GM12891 (cell line): ENCODE data around the gene SERF2. TPM values are rescaled to one million over a fixed set of nuclear protein-coding genes. Genes with fewer than 3 reads are reported as not detected.
"Not testable (repeated sequence)": the region's sequence is repeated elsewhere in the genome, so short reads cannot be mapped to it uniquely, and the experiment has no call there.

Source experiments
- DNase-seq: peaks from one replicate; pipeline ENCODE4 v3.0.0; 2011; ENCODE audit warnings: low spot score; ENCODE audit not compliant: insufficient read length
- FAIRE-seq: peaks from 2 replicates; lab custom pipeline; 2011; peaks lifted over from hg19 to GRCh38; lab: Jason Lieb, UNC
- PAX5 ChIP-seq: IDR thresholded peaks from 2 replicates; pipeline ENCODE4 v1.6.1; 2011; ENCODE audit warnings: low read length, moderate library complexity, mild to moderate bottlenecking; ENCODE audit not compliant: insufficient read depth, severe bottlenecking
- POLR2A ChIP-seq: IDR thresholded peaks from 2 replicates; pipeline ENCODE4 v1.6.1; 2011; ENCODE audit warnings: low read depth, low read length, control low read depth
- POLR2AphosphoS5 ChIP-seq: IDR thresholded peaks from 2 replicates; pipeline ENCODE4 v1.6.1; 2011; ENCODE audit warnings: low read depth, low read length, control low read depth
- POU2F2 ChIP-seq: IDR thresholded peaks from 2 replicates; pipeline ENCODE4 v1.6.1; 2011; ENCODE audit warnings: low read depth, mild to moderate bottlenecking, control low read depth, low read length, moderate library complexity
- SPI1 ChIP-seq: IDR thresholded peaks from 2 replicates; pipeline ENCODE4 v1.6.1; 2011; ENCODE audit warnings: low read depth, low read length, control low read depth
- TAF1 ChIP-seq: IDR thresholded peaks from 2 replicates; pipeline ENCODE4 v1.6.1; 2011; ENCODE audit warnings: low read depth, low read length, control low read depth
- polyA plus RNA-seq: library from polyadenylated mRNA; unstranded; fragments of >200 nt; gene quantifications from one replicate; pipeline ENCODE4 v1.2.1, GENCODE V29; 2012; ENCODE audit warnings: low read depth, missing spikeins, inconsistent platforms; ENCODE audit not compliant: missing spikeins

Gene SERF2
- 1,476 TPM for polyA plus RNA-seq

DNA sequence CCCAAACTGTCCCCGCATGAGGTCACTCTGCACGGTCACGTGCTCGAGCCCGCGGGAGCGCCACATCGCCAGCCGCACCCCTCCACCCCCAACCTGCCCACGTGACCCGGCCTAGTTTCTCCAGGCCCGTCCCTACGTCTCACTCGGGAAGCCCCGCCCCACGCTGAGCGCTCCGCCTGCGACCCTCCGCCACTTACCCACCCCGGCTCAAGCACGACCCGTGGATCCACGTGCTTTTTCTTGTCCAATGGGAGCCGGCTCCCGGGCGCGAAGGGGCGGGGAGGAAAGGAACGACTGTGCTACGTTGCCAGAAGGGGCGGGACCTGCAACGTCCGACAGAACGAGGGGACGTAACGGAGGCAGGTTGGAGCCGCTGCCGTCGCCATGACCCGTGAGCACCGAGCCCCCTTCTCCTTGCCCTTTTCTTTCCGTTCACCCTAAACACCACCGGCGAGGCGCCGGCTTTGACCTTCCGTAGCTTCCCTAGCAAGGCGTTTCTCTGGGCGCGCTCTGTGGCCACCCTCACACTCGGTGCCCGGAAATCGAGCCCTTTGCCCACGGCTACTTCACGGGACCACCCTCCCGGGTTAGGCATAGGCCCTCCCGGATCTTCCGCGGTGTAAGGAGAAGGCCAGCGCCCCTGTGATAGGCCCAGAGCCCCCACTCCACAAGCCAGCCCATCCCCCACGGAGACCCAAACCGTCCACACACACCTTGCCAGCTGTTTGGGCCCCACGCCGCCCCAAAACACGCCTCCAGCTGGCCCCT is at the start of gene SERF2:
TSS of gene SERF2 (plus strand) at position 328 of the 768 bp plus-strand sequence. CDS start at position 385, 57 bp downstream.
- DNase-seq (peak; percentile 93), FAIRE-seq (peak; percentile 97)
- TF ChIP-seq SPI1 (no peak), POLR2AphosphoS5 (peak; percentile 98), PAX5 (no peak), POU2F2 (0 out of 2 replicates have a peak, but pooled peaks have one; percentile 53), POLR2A (peak; percentile 97), TAF1 (peak; percentile 86)

DNA sequence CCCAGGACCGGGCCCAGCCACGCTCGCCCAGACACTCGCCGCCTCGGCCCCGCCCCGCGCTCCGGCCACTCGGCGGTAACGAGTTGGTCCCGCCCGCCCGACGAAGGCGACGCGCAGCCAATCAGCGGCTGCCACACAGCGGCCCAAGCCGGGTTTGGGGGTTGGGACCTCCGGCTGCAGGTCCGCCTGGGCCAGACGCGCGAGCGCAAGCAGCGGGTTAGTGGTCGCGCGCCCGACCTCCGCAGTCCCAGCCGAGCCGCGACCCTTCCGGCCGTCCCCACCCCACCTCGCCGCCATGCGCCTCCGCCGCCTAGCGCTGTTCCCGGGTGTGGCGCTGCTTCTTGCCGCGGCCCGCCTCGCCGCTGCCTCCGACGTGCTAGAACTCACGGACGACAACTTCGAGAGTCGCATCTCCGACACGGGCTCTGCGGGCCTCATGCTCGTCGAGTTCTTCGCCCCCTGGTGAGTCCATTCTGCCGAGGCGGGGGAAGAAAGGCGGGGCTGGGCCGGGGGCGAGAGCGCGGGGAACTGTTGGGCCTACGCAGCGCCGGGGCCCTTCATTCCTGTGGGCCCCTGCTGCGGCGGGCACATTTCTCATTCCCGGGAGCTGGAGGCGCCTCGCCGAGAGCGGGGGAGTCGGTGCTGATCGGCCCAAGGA is 45.7 kb upstream of the SERF2 start, which contains the start of gene PDIA3:
TSS of gene PDIA3 (plus strand) at position 194 of the 658 bp plus-strand sequence. CDS start at position 296, 102 bp downstream.
- peak; percentile 80 for TF ChIP-seq TAF1
- TF ChIP-seq POLR2A: peak; percentile 75
- TF ChIP-seq POLR2AphosphoS5: peak; percentile 75; the same call in 1 of the 2 replicates
- FAIRE-seq (peak; percentile 91), DNase-seq (peak; percentile 83)

DNA sequence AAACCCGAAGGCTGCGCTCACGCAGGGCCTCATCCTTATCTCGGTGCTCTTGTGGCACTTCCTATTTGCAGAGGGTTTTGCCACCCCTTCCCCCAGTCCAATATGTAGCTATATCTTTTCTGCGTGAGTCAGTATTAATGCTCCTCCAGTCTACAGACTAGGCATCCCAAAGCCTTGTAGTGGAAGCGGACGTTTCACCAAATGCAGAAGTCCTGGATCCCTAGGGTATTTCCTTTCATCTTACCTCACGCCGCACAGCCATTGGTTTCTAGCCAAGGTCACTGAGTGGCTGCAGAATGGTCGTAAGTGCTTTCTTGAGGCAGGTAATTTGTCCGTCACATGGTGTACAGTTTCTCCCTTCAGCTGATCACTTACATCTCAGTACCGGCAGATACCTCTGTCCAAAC is 45.2 kb upstream of the SERF2 start:
- DNase-seq: not testable (repeated sequence)
- FAIRE-seq: peak; percentile 85
- peak; percentile 35; the same call in 1 of the 2 replicates for TF ChIP-seq SPI1

DNA sequence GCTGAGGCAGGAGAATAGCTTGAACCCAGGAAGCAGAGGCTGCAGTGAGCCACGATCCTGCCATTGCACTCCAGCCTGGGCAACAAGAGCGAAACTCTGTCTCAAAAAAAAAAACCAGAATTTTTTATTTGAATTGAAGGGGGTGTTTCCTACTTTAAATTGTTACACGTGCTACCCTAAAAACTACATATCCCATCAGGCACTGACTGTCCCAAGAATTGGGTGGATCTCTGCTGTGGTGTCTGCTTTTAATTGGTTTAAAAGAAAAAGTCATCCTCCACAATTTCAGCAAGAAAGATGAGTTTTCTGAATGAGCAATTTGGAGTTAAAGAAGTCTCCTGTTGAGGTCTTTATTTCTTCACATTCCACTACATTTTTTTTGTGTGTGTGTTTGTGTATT is 43.7 kb upstream of the SERF2 start:
- TF ChIP-seq SPI1 (no peak), POLR2A (no peak), POLR2AphosphoS5 (no peak), PAX5 (no peak), POU2F2 (no peak), TAF1 (no peak)
- DNase-seq (no peak), FAIRE-seq (no peak)

DNA sequence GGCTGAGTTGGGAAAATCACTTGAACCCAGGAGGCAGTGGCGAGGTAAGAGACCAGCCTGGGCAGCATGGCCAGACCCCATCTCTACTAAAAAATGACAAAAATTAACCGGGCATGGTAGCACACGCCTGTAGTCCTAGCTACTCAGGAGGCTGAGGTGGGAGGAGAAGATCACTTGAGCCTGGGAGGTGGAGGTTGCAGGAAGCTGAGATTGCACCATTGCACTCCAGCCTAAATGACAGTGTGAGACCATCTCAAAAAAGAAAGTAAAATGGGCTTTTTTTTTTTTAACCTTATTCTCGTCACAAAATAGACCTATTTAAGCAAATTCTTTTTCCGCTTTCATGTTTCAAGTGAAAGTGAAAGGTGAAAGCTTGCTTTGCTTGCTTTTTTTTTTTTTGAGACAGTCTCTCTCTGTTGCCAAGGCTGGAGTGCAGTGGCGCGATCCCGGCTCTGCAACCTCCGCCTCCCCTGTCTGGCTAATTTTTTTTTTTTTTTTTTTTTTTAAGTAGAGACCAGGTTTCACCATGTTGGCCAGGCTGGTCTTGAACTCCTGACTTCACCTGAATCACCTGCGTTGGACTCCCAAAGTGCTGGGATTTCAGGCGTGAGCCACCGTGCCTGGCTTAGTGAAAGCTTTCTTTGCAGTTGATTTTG is 42.3 kb upstream of the SERF2 start:
- TF ChIP-seq POU2F2 (no peak), PAX5 (no peak), SPI1 (no peak), TAF1 (no peak), POLR2AphosphoS5 (no peak), POLR2A (no peak)
- DNase-seq (no peak), FAIRE-seq (no peak)

DNA sequence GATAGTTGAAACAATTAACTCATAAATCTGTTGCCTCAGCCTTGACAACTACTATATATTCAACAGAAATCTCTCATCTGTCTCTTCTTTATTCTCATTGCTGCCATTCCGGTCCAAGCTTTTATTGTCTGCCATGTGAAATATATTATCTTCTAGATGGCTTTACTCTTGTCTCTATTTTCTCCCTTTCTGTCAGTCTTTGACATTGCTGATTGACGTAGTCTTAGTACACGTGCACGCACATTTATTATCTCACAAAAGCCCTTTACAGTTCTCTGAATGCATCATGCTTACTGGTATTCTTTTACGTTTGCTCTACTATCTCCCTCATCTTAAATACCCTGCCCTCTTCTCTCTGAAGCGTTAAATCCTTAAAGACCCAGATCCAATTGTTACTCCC is 40.2 kb upstream of the SERF2 start:
- TF ChIP-seq SPI1: no peak
- TF ChIP-seq POLR2A: no peak
- TF ChIP-seq POU2F2: no peak
- no peak for TF ChIP-seq POLR2AphosphoS5
- no peak for TF ChIP-seq PAX5
- no peak for TF ChIP-seq TAF1
- no peak for FAIRE-seq
- no peak for DNase-seq

DNA sequence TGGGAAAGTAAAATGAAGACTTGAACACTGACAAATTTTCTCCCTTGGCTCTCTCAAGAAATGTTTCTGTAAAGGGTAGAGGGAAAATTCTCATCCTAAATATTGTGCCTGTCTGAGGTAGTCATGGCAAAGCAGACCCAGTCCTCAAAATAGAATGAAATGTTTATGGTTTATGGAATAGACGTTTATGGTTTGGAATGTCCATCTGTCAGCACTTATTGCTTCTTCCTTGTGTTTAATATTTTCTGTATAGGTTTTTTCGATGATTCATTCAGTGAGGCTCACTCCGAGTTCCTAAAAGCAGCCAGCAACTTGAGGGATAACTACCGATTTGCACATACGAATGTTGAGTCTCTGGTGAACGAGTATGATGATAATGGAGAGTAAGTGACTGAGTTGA is 29.3 kb upstream of the SERF2 start:
- FAIRE-seq (no peak), DNase-seq (no peak)
- TF ChIP-seq PAX5 (no peak), POLR2AphosphoS5 (no peak), SPI1 (no peak), POU2F2 (no peak), TAF1 (no peak), POLR2A (no peak)

DNA sequence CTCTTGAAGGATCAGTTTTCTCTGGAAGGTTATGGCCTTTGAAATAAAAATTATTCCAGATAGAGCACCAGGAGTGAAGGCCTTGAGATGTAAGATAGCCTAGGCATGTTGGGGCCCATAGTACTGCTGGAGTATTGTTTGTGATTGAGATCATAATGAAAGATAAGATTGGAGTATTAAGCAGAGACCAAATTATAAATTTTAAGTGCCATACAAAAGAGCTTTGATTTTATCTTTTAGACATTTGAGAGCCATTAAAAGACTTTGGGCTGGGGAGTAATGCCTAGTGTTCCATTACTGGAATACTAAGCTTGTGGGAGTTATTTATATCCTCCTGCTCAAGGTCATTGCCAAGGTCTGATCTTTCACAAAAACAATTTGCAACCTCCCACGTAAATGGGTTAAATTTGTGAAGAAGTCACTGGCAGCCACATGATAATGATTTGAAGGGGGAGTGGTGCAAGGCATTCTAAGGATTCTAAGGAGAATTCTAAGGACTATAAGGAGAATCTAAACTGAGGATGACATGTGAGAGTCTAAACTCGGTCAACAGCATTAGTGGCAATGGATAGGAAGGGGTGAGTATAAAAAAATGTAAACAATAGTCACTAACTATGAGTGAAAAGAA is 28.2 kb upstream of the SERF2 start:
- TF ChIP-seq POU2F2 (no peak), SPI1 (no peak), POLR2AphosphoS5 (no peak), TAF1 (no peak), POLR2A (no peak), PAX5 (no peak)
- no peak for FAIRE-seq
- no peak for DNase-seq

DNA sequence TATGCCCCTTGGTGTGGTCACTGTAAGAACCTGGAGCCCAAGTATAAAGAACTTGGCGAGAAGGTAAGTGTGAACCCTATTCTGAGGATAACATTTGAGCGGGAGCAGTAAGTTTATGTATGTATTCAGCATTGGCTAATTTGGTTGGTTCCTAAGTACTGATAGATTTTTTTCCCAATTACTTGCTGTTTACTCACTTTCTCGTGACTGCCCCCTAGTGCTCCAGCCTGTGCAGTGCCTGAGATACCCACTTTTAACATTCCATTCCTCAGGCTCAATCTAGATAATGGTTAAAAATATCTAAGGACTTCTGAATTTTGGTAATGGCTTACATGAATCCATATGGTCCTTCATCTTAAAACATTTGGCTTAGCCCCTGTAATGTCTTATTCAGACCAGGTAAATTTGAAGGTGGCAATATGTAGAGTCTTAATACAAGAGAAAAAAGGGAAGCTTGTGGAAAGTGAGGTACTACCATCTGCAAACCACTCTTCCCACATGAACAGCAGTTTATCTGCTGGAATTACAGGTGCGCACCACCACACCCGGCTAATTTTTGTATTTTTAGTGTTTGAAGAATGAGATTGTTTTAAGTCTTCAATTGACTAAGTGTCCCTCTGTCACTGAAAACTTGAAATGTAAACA is 22.4 kb upstream of the SERF2 start:
- no peak for DNase-seq

More for the DNA sequence above, 22.4 kb upstream of the SERF2 start:
- FAIRE-seq: peak; percentile 76
- TF ChIP-seq TAF1 (no peak), POU2F2 (no peak), PAX5 (no peak), SPI1 (no peak), POLR2A (no peak), POLR2AphosphoS5 (no peak)
